HUES64 (cell line): ENCODE measurements around the gene MTCH1.

ENCODE experiments used
- H3K27ac ChIP-seq: 2 replicates; pipeline ENCODE4 v1.7.0; 2013; ENCODE audit warnings: low read depth, low read length, inconsistent platforms
- H3K27me3 ChIP-seq: 2 replicates; pipeline ENCODE4 v1.6.1; 2013; ENCODE audit warnings: mild to moderate bottlenecking, low read length; ENCODE audit not compliant: insufficient read depth
- H3K36me3 ChIP-seq: 2 replicates; pipeline ENCODE4 v1.6.1; 2013; ENCODE audit warnings: mild to moderate bottlenecking, low read length; ENCODE audit not compliant: insufficient read depth
- H3K4me1 ChIP-seq: 2 replicates; pipeline ENCODE4 v1.6.1; 2013; ENCODE audit warnings: mild to moderate bottlenecking, low read length, moderate library complexity; ENCODE audit not compliant: insufficient read depth
- H3K4me3 ChIP-seq: 2 replicates; pipeline ENCODE4 v1.5.1; 2013; ENCODE audit warnings: mild to moderate bottlenecking, low read length, moderate library complexity
- H3K9ac ChIP-seq: 2 replicates; pipeline ENCODE4 v1.6.1; 2013; ENCODE audit warnings: mild to moderate bottlenecking, low read depth, low read length
- H3K9me3 ChIP-seq: 2 replicates; pipeline ENCODE4 v1.6.1; 2013; ENCODE audit warnings: low read depth, low read length; ENCODE audit not compliant: insufficient read depth
- WGBS: fragments of 150-250, 120-280 bp; methylation state at CpG from one replicate; pipeline ENCODE4 v1.1.7; 2013; ENCODE audit warnings: missing lambda C conversion rate; 5-methylcytosine and 5-hydroxymethylcytosine counted together

MTCH1 gene

DNA sequence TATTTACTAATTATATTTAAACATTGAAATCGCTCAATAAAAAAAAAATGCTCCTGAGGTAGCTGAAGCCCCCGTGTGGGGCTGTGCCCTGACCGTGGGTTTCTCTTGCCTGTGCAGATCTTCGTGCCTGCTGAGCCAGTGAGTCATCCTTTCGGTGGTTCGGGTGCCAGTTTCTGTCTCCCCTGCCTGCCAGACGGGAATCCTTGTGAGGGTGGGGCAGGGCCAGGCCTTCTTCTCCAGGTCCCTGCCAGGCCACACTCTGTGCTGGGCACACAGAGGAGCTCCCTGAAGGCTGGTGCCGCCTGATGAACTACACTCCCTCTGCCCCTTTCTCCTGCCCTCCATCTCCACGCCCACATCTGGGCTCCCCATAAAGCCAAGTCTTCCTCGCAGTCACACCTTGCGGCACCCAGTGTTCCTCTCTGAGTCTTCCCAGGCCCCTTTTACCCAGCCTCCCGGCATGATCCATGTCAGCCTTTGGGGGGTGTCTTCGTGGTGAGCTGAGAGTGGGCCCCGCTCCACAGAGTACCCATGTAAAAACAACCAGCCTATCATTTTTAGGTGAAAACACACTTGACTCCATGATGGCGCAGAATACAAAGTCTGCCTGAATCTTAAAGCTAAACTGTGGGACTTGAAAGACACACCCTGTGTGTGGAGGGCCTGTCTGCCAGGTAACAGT, 38.8 kb upstream of the MTCH1 start:
- Histone ChIP-seq H3K27me3 (no peaks in the 10 kb centered on the region), H3K9ac (no peak overlapping the region), H3K27ac (no peak overlapping the region), H3K4me3 (no peak overlapping the region), H3K4me1 (peaks cover 6% of the 10 kb centered on the region), H3K9me3 (no peaks in the 10 kb centered on the region), H3K36me3 (no peaks in the 10 kb centered on the region)
- 86% methylated on average over 15 of the region's 15 CpGs for WGBS

DNA sequence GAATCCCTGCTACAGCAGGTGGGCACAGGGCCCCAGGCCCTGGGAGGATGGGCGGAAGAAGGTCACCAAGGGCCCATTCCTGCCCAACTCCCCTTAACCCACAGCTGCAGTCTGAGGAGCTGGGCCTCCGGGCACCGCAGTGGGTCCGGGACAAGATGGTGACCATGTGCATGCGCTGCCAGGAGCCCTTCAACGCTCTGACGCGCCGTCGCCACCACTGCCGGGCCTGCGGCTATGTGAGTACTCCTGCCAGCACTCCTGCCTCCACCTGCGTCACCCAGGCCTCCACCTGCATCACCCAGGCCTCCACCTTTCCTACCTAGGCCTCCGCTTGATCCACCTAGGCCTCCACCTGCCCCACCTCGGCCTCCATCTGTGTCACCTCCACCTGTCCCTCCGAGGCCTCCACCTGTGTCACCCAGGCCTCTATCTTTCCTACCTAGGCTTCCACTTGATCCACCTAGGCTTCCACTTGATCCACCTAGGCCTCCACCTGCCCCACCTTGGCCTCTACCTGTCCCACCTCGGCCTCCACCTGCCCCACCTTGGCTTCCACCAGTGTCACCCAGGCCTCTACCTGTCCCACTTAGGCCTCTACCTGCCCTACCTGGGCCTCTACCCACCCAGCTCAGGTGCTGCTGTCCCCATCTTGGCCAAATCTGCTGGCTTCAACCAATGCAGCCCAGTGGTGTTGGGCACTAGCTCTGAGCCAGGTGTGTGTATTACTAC, 36.3 kb upstream of the MTCH1 start:
- no peak overlapping the region for H3K4me3 ChIP-seq
- peaks cover 6% of the 10 kb centered on the region for H3K4me1 ChIP-seq
- no peaks in the 10 kb centered on the region for H3K27me3 ChIP-seq
- WGBS = 93% methylated on average over 17 of the region's 17 CpGs
- H3K36me3 ChIP-seq = no peaks in the 10 kb centered on the region
- H3K9ac ChIP-seq = no peak overlapping the region
- H3K9me3 ChIP-seq = no peaks in the 10 kb centered on the region
- no peak overlapping the region for H3K27ac ChIP-seq

DNA sequence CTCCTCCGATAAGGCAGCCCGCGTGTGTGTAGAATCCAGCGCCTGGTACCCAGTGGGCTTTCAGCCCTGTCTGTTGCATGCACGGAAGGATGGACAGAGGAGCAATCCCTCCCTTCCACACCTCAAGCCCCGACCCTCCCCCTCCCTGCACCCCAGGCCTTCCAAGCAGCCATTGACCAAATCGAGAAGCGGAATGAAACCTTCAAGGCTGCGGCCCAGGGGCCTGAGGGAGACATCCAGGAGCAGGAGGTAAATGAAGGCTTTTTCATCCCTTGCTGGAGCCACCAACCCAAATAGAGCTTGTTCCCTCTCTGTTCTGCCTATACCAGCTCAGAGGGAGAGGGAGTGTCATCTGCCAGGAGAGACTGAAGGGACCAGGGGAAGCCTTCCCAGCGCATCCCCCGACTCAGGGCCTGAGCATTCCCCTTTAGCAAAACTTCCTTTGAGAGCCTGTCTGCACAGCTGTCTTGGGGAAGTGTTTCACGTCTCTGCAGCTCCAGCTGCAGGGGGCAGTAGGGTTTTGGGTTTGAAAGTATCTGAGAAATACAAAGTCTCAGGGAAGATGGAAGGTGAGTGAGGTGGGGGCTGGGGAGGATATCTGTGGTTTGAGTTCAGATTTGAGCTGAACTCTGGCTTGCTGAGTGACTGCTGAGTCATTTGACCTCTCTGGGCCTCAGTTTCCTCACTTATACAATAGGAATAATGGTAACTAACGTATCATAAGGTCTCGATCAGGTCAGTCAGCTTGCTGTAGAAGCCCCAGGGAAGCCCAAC, 35.5 kb upstream of the MTCH1 start:
- H3K36me3 ChIP-seq = no peaks in the 10 kb centered on the region
- H3K27ac ChIP-seq = no peak overlapping the region
- no peak overlapping the region for H3K9ac ChIP-seq
- H3K27me3 ChIP-seq = no peaks in the 10 kb centered on the region
- H3K9me3 ChIP-seq = no peaks in the 10 kb centered on the region
- no peak overlapping the region for H3K4me3 ChIP-seq
- WGBS = 70% methylated on average over 13 of the region's 14 CpGs
- peaks cover 6% of the 10 kb centered on the region for H3K4me1 ChIP-seq

DNA sequence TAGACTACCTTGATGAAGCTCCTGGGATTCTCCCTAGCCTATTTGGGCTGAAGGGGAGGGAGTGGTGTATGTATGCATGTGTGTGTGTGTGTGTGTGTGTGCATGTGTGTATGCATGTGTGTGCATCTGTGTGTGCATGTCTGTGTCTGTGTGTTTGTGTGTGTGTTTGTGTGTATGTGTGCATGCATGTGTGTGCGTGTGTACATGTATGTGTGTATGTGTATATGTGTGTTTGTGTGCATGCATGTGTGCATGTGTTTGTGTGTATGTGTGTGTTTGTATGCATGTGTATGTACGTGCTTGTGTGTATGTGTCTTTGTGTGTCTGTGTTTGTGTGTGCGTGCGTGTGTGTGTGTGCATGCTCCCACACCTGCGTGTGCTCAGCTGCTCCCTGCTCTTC, 34.8 kb upstream of the MTCH1 start:
- H3K36me3 ChIP-seq = no peaks in the 10 kb centered on the region
- H3K27ac ChIP-seq = no peak overlapping the region
- H3K4me3 ChIP-seq = no peak overlapping the region
- 90% methylated on average over 5 of the region's 5 CpGs for WGBS
- H3K9me3 ChIP-seq = no peaks in the 10 kb centered on the region
- peaks cover 6% of the 10 kb centered on the region for H3K4me1 ChIP-seq
- H3K9ac ChIP-seq = no peak overlapping the region
- no peaks in the 10 kb centered on the region for H3K27me3 ChIP-seq

DNA sequence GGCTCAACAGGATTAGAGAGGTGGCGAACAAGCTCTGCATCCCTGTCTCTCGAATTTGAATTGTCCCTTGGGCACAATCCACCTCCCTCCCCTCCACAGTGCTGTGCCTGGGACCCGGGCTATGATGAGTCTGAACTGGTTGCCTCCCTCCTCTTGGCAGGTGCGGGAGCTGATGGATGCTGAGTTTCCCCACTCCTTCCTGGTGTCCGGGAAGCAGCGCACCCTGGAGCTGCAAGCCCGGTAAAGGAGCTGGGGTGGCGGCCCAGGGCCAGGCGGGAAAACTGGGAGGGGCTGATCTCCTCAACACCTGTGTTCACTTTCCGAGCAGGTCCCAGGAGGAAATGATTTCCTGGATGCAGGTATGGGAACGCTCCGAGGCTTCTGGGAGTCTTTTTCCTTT, 34.4 kb upstream of the MTCH1 start:
- Histone ChIP-seq H3K4me1 (peaks cover 6% of the 10 kb centered on the region), H3K9ac (no peak overlapping the region), H3K9me3 (no peaks in the 10 kb centered on the region), H3K36me3 (no peaks in the 10 kb centered on the region), H3K27me3 (no peaks in the 10 kb centered on the region), H3K4me3 (no peak overlapping the region), H3K27ac (no peak overlapping the region)
- 64% methylated on average over 12 of the region's 12 CpGs for WGBS

DNA sequence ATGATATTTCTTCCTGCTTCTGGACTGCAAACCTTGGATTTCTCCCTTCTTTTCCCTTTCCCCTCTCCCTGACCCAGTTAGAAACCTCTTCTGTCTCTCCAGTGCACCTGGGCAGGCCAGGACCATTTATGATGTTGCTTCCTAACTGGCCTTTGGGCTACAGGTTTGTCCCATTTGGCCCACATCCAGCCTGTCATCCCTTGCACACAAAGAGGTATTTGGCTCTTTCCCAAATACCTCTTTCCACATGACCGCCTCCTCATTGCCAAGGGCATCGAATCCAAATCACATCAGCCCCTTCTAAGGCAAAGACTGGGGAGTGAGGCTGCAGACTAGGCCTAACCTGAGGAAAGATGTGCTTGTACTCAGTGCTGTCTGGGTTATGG, 33.1 kb upstream of the MTCH1 start:
- no peak overlapping the region for H3K4me3 ChIP-seq
- no peaks in the 10 kb centered on the region for H3K9me3 ChIP-seq
- WGBS = 90% methylated on average over 2 of the region's 2 CpGs
- peaks cover 6% of the 10 kb centered on the region for H3K4me1 ChIP-seq
- no peaks in the 10 kb centered on the region for H3K27me3 ChIP-seq
- H3K9ac ChIP-seq = no peak overlapping the region
- no peak overlapping the region for H3K27ac ChIP-seq
- no peaks in the 10 kb centered on the region for H3K36me3 ChIP-seq

DNA sequence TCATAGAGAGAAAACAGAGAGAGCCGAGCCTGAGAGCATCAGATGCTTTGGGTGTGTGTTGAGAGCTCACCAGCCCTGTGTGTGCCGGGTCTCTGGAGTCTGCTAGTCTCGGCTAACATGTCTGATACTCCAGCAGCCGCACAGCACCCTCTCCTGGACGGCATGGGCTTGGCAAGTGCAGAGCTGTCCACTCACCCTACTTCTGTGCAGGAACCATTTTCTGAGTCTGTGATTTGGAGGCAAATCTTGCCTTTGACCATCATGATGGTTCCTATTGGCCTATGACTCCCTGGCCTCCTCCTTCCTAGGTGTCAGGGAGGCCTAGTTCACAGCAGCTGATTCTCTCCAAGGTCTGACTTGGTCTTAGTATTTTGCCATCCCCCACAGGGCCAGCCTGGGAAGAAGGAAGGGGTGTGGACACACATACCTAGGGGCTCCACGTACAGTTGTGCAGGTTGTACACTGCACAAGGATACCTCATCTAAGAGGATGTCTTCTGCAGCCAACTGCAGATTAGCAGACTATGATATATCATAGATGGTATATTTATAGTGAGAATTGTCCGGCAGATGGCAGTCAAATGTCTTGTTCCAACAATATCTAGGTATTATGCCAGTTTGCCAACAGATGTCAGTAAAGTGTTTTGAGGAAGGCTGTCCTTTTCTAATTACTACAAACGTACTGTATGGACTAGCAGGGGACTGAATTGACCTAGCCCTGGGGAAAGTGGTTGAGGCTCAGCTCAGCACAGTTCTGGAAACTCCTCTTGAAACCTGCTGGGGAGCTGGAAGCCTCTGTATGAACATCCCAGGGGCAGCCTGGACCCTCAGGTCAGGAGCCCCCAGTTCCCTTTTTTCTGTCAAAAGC, 32.4 kb upstream of the MTCH1 start:
- Histone ChIP-seq H3K9ac (no peak overlapping the region), H3K27me3 (no peaks in the 10 kb centered on the region), H3K4me3 (no peak overlapping the region), H3K27ac (no peak overlapping the region), H3K36me3 (no peaks in the 10 kb centered on the region), H3K4me1 (peaks cover 6% of the 10 kb centered on the region), H3K9me3 (no peaks in the 10 kb centered on the region)
- 15% methylated on average over 8 of the region's 8 CpGs for WGBS

DNA sequence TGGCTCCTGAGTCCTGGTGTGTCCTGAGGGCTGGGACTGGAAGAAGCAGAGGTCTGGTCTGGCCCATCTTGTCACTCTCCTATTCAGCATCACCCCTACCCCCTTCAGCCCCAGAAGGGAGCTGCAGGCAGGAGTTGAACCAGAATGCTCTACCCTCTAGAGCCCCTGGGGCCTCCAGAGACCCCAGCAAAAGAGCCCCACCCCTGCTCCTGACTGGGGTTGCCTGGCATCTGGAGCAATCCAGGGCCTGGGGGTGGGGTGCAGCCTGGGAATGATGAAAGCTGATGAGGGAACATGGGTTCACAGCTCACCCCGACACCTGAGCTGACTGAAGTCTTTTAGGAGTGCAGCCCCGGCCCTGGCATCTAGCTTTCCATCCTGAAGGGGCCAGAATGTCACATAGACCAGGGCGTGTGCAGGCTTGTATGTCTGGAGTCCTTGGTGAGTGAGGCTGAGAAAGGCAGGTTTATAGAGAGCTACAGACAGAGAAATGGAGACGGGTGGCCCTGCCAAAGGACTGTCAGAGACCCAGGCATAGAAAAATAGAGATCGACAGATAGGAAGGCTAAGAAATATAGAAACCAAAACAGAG, 31.7 kb upstream of the MTCH1 start:
- Histone ChIP-seq H3K9ac (no peak overlapping the region), H3K36me3 (no peaks in the 10 kb centered on the region), H3K9me3 (no peaks in the 10 kb centered on the region), H3K27me3 (no peaks in the 10 kb centered on the region), H3K4me1 (peaks cover 6% of the 10 kb centered on the region), H3K27ac (no peak overlapping the region), H3K4me3 (no peak overlapping the region)
- 65% methylated on average over 5 of the region's 5 CpGs for WGBS

DNA sequence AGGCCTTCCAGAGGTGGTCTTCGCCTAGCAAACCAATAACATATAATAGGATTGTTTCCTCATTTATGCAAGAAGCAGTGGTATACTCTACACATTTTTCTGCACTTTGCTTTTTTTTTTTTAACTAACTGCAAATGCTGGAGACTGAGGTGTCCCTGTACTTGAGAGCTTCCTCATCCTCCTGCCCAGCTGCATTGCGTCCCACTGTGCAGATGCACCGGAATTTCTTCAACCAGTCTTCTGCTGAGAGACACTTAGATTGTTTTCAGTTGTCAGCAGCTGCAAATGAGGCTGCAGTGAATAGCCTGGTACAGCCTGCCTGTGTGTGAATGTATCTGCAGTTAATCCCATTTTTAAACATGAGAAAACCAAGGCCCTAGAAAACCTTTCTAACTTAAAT, 31.0 kb upstream of the MTCH1 start:
- Histone ChIP-seq H3K9ac (no peak overlapping the region), H3K27me3 (no peaks in the 10 kb centered on the region), H3K4me1 (peaks cover 5% of the 10 kb centered on the region), H3K9me3 (no peaks in the 10 kb centered on the region), H3K36me3 (no peaks in the 10 kb centered on the region), H3K4me3 (no peak overlapping the region), H3K27ac (no peak overlapping the region)
- 89% methylated on average over 3 of the region's 3 CpGs for WGBS

DNA sequence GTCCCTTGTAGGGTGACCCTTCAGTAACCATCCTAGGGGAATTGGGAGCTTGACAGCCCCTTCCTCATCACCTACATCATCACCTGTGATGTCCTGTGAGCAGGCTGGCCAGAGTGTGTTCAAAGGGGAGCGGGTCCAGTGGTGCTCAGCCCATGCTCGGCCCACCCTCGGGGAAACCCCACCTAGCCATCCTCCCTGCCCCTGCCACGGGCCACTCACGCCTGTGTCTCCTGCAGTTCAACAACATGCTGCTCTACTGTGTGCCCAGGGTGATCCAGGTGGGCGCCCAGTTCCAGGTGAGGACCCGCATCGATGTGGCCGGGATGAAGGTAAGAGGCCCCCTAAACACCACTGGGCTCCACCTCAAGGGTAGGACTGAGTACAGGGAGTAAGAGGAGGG, 29.5 kb upstream of the MTCH1 start:
- no peaks in the 10 kb centered on the region for H3K36me3 ChIP-seq
- no peak overlapping the region for H3K27ac ChIP-seq
- WGBS = 92% methylated on average over 9 of the region's 9 CpGs
- H3K9me3 ChIP-seq = no peaks in the 10 kb centered on the region
- H3K9ac ChIP-seq = no peak overlapping the region
- no peak overlapping the region for H3K4me3 ChIP-seq
- no peaks in the 10 kb centered on the region for H3K27me3 ChIP-seq
- no peaks in the 10 kb centered on the region for H3K4me1 ChIP-seq
